ENCODE measurements around the gene CIB4.

GRCh38 chr2:26639685-26640243 lies 1.4 kb downstream of the CIB4 start:
- TF ChIP-seq POLR2AphosphoS5 (IDR thresholded peaks at IDR 0.05): no peak
- TF ChIP-seq CTCF (IDR thresholded peaks at IDR 0.05): no peak
- no peak for TF ChIP-seq POLR2A (IDR thresholded peaks at IDR 0.05)

All from prostate gland (tissue), 2 donors.